ENCODE data around the gene MIDN. TPM values are rescaled to one million over a fixed set of nuclear protein-coding genes. Genes with fewer than 3 reads are reported as not detected.
"Not testable (repeated sequence)": the region's sequence is repeated elsewhere in the genome, so short reads cannot be mapped to it uniquely, and the experiment has no call there.

Gene MIDN
- total RNA-seq (12.2 TPM), polyA plus RNA-seq (64.3 TPM)

DNA sequence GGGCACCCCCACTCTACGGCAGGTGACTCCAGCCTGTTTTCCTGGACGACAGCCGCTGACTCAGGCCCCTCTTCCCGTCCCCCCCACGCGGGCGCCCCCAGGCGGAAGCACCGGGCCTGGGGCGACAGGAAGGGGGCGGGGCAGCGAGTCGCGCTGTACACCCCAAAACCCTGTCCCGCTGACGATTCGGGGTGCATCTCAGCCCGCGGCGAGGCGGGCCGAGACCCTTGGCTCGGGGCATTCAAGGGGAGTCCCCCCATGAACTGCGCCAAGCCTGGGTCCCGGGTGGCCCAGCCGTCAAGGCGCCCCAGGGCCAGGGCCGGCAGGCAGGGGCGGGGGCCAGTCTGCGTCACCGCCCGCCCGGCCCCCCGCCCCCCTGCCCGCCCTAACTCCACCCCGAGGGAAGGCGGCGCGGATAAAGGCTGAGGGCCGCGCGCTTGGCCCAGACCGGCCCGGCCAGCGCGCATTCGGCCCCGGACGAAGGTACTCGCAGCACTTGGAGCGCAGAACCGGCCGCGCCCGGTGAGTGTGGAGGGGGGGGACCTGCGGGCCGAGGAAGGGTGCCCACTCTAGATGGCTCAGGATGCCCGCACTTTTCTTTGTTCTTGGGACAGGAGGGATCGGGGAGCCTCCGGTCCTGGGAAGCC lies at the start of gene MIDN:
Gene MIDN, plus strand, starts transcription at position 445 of the 647 bp plus-strand sequence. CDS start 1,714 bp downstream, outside the sequence.
- WGBS, result 1% methylated on average over 59 of the region's 60 CpGs
- Histone ChIP-seq H3K4me3 (ENCODE audit: low read depth, low read length) (peak within 1 kb of the TSS; percentile 64), H3K4me1 (ENCODE audit: insufficient read depth) (peaks cover 4% of the 10 kb centered on the region), H3K36me3 (ENCODE audit: insufficient read depth) (no peaks in the 10 kb centered on the region), H3K27ac (ENCODE audit: low read depth) (peak within 1 kb of the TSS; percentile 99)
- no peak for DNase-seq (ENCODE audit: extremely low spot score)

DNA sequence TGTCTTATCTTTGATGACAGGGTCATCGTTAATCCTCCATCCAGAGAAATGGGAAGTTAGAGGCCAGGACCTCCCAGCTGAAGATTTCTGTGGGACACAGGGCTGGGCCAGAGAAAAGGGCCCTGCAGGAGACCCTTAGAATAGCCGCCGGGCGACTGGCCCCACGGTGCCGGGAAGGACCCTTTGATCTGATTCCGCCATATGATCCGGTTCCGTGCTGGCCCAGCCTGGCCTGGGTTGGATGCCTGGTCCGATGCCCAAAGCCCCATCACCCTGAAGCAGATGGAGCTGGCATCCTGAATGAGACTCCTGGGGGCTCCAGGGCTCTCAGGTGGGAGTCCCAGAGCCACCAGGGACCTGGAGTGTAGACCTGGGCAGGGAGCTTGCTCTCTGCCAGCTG lies 48.9 kb upstream of the MIDN start:
- peaks cover 2% of the 10 kb centered on the region for H3K4me1 ChIP-seq (ENCODE audit: insufficient read depth)
- no peak overlapping the region for H3K27ac ChIP-seq (ENCODE audit: low read depth)
- H3K4me3 ChIP-seq (ENCODE audit: low read depth, low read length), result no peak overlapping the region
- 87% methylated on average over 10 of the region's 10 CpGs for WGBS
- no peaks in the 10 kb centered on the region for H3K36me3 ChIP-seq (ENCODE audit: insufficient read depth)
- no peak for DNase-seq (ENCODE audit: extremely low spot score)

GRCh38 chr19:1200614-1201013 lies 47.8 kb upstream of the MIDN start:
- H3K4me3 ChIP-seq (ENCODE audit: low read depth, low read length); DNase-seq (ENCODE audit: extremely low spot score); H3K4me1 ChIP-seq (ENCODE audit: insufficient read depth); H3K36me3 ChIP-seq (ENCODE audit: insufficient read depth); H3K27ac ChIP-seq (ENCODE audit: low read depth): not testable (repeated sequence)
- 86% methylated on average over 4 of the region's 4 CpGs for WGBS

GRCh38 chr19:1205114-1206099 lies 43.0 kb upstream of the MIDN start, which contains the start of gene STK11:
TSS of gene STK11 (plus strand) at chr19:1205778. CDS start at chr19:1206914, 1,136 bp downstream.
- peak within 1 kb of the TSS; percentile 53 for H3K27ac ChIP-seq (ENCODE audit: low read depth)
- 3% methylated on average over 114 of the region's 114 CpGs for WGBS
- H3K4me1 ChIP-seq (ENCODE audit: insufficient read depth), result peaks cover 4% of the 10 kb centered on the region
- no peaks in the 10 kb centered on the region for H3K36me3 ChIP-seq (ENCODE audit: insufficient read depth)
- H3K4me3 ChIP-seq (ENCODE audit: low read depth, low read length), result peak within 1 kb of the TSS; percentile 98
- DNase-seq (ENCODE audit: extremely low spot score), result peak; percentile 92

- Histone ChIP-seq H3K36me3 (ENCODE audit: insufficient read depth) (no peaks in the 10 kb centered on the region), H3K4me3 (ENCODE audit: low read depth, low read length) (peak overlapping the region; percentile 98), H3K4me1 (ENCODE audit: insufficient read depth) (peaks cover 4% of the 10 kb centered on the region), H3K27ac (ENCODE audit: low read depth) (peak overlapping the region; percentile 53)
- under 1% methylated on average over 78 of the region's 78 CpGs for WGBS
- DNase-seq (ENCODE audit: extremely low spot score), result no peak
Measured at GRCh38 chr19:1206150-1206863, 42.1 kb upstream of the MIDN start.

- H3K27ac ChIP-seq (ENCODE audit: low read depth), result peak overlapping the region; percentile 12
- 1% methylated on average over 38 of the region's 38 CpGs for WGBS
- peak overlapping the region; percentile 98 for H3K4me3 ChIP-seq (ENCODE audit: low read depth, low read length)
- peaks cover 4% of the 10 kb centered on the region for H3K4me1 ChIP-seq (ENCODE audit: insufficient read depth)
- no peak for DNase-seq (ENCODE audit: extremely low spot score)
- H3K36me3 ChIP-seq (ENCODE audit: insufficient read depth), result no peaks in the 10 kb centered on the region
Measured at GRCh38 chr19:1206864-1207450, 41.4 kb upstream of the MIDN start.

DNA sequence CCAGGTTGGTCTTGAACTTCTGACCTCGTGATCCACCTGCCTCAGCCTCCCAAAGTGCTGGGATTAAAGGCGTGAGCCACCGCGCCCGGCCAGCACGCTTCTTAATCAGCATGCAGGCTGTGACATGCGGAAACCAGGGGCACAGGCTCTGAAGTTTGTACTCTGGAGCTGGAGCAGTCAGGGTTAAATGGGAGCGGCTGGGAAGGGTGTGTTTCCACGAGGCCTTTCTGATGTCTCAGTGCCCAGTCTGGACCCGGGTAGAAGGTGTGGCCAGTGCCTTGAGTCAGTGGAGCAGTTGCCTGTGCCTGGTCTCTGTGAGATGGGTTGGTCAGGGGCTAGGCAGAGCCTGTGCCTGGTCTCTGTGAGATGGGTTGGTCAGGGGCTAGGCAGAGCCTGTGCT lies 39.6 kb upstream of the MIDN start:
- H3K4me1 ChIP-seq (ENCODE audit: insufficient read depth); H3K36me3 ChIP-seq (ENCODE audit: insufficient read depth); DNase-seq (ENCODE audit: extremely low spot score); H3K27ac ChIP-seq (ENCODE audit: low read depth); H3K4me3 ChIP-seq (ENCODE audit: low read depth, low read length): not testable (repeated sequence)
- 65% methylated on average over 10 of the region's 10 CpGs for WGBS

DNA sequence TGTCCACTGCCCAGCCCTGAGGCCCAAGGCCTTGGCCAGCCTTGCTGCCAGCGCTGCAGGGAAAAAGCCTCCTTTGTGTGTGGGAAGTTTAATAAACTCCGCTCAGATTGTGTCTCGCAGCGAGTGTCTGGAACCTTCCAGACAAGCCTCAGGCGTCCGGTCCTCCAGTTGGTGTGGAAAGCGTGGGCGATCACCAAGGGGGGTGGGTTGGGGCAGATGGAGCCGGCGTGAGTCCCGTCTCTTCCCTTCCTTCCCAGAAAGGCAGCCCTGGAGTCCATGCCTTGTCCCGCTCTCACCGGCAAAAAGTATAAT lies 38.2 kb upstream of the MIDN start:
- WGBS, result 90% methylated on average over 13 of the region's 13 CpGs
- no peak for DNase-seq (ENCODE audit: extremely low spot score)
- Histone ChIP-seq H3K4me3 (ENCODE audit: low read depth, low read length) (no peak overlapping the region), H3K4me1 (ENCODE audit: insufficient read depth) (peaks cover 3% of the 10 kb centered on the region), H3K27ac (ENCODE audit: low read depth) (no peak overlapping the region), H3K36me3 (ENCODE audit: insufficient read depth) (no peaks in the 10 kb centered on the region)

- no peak overlapping the region for H3K27ac ChIP-seq (ENCODE audit: low read depth)
- 84% methylated on average over 33 of the region's 33 CpGs for WGBS
- H3K4me3 ChIP-seq (ENCODE audit: low read depth, low read length), result no peak overlapping the region
- H3K4me1 ChIP-seq (ENCODE audit: insufficient read depth), result peaks cover 3% of the 10 kb centered on the region
- no peak for DNase-seq (ENCODE audit: extremely low spot score)
- no peaks in the 10 kb centered on the region for H3K36me3 ChIP-seq (ENCODE audit: insufficient read depth)
Measured at GRCh38 chr19:1211494-1212234, 36.7 kb upstream of the MIDN start.

GRCh38 chr19:1213391-1214286 lies 34.7 kb upstream of the MIDN start:
- H3K27ac ChIP-seq (ENCODE audit: low read depth), result no peak overlapping the region
- DNase-seq (ENCODE audit: extremely low spot score), result no peak
- no peaks in the 10 kb centered on the region for H3K36me3 ChIP-seq (ENCODE audit: insufficient read depth)
- no peak overlapping the region for H3K4me3 ChIP-seq (ENCODE audit: low read depth, low read length)
- 58% methylated on average over 39 of the region's 39 CpGs for WGBS
- H3K4me1 ChIP-seq (ENCODE audit: insufficient read depth), result peaks cover 3% of the 10 kb centered on the region

- 65% methylated on average over 21 of the region's 21 CpGs for WGBS
- Histone ChIP-seq H3K36me3 (ENCODE audit: insufficient read depth) (no peaks in the 10 kb centered on the region), H3K4me1 (ENCODE audit: insufficient read depth) (peaks cover 3% of the 10 kb centered on the region)
Measured at GRCh38 chr19:1214299-1214861, 34.0 kb upstream of the MIDN start.

More at GRCh38 chr19:1214299-1214861, 34.0 kb upstream of the MIDN start:
- Histone ChIP-seq H3K27ac (ENCODE audit: low read depth) (peak overlapping the region; percentile 59), H3K4me3 (ENCODE audit: low read depth, low read length) (no peak overlapping the region)
- DNase-seq (ENCODE audit: extremely low spot score), result no peak

All from urinary bladder (tissue), 4 donors.